Upper lobe of right lung (tissue), 1 donor: ENCODE data around the gene CUX1. TPM values are rescaled to one million over a fixed set of nuclear protein-coding genes. Genes with fewer than 3 reads are reported as not detected.
"Not testable (repeated sequence)": the region's sequence is repeated elsewhere in the genome, so short reads cannot be mapped to it uniquely, and the experiment has no call there.

Experiments
- ATAC-seq: fragments of 200-7000 bp; cut with Tn5 transposase; one replicate; pipeline ENCODE4 v1.9.1; 2020; ENCODE audit warnings: mild to moderate bottlenecking, moderate library complexity
- DNase-seq: peaks from one replicate; pipeline ENCODE4 v3.0.0-alpha.2; 2020
- H3K27ac ChIP-seq: fragments of 200-600 bp; one replicate; pipeline ENCODE4 v1.8.0; 2022
- H3K27me3 ChIP-seq: fragments of 200-600 bp; one replicate; pipeline ENCODE4 v1.8.0; 2022; ENCODE audit warnings: mild to moderate bottlenecking
- H3K36me3 ChIP-seq: fragments of 200-600 bp; one replicate; pipeline ENCODE4 v1.8.0; 2022
- H3K4me1 ChIP-seq: fragments of 200-600 bp; one replicate; pipeline ENCODE4 v1.8.0; 2022
- H3K4me3 ChIP-seq: fragments of 200-600 bp; one replicate; pipeline ENCODE4 v1.8.0; 2022; ENCODE audit warnings: mild to moderate bottlenecking
- H3K9me3 ChIP-seq: fragments of 200-600 bp; one replicate; pipeline ENCODE4 v1.8.0; 2022
- intact Hi-C: fragments of 100-400 bp; cut with DNase I; formaldehyde crosslinking; loops from one replicate; pipeline ENCODE4 v1.11.0; 2022
- total RNA-seq: library from RNA; stranded (reverse); fragmentation: NEBNext Ultra II Directional; extraction: Animal tissue kit (Norgen Biotek cat#: 25700); gene quantifications from one replicate; pipeline ENCODE4 v1.2.1, GENCODE V29; 2021
- TF ChIP-seq, protein P1 (sequence below): fragments of 200-600 bp; IDR thresholded peaks from one replicate; pipeline ENCODE4 v1.8.0; 2022; ENCODE audit warnings: antibody characterized with exemption
- donor health status: DM: no; HTN: yes; CAD: no; lungs with severe emphysema.

CUX1 gene
- total RNA-seq, 1 donor from 2014 or later: 132 TPM

DNA sequence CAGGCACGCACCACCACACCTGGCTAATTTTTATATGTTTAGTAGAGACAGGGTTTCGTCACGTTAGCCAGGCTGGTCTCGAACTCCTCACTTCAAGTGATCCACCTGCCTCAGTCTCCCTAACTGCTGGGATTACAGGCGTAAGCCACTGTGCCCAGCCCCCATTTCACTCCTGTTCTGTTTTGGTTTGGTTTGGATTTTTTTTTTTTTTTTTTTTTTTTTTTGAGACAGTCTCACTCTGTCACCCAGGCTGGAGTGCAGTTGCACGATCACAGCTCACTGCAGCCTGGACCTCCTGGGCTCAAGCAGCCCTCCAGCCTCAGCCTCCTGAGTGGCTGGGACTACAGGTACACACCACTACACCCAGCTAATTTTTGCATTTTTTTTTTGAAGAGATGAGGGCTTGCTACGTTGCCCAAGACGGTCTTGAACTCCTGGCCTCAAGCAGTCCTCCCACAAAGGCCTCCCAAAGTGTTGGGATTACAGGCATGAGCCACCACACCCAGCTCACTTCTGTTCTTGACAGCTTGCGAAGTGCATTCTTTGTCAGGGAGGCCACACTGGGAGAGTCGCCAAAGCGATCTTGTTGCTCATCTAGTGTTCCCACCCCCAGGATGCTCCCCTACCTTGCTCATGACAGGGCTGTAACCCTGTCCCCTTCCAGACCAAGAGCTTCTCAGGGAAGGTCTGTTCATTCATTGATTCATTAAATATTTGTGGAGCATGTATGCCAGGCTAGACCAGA lies 229.1 kb downstream of the CUX1 start:
- Histone ChIP-seq H3K9me3 (no peaks in the 10 kb centered on the region), H3K36me3 (no peaks in the 10 kb centered on the region), H3K4me3 (no peak overlapping the region), H3K4me1 (peaks cover 8% of the 10 kb centered on the region), H3K27ac (no peak overlapping the region), H3K27me3 (no peaks in the 10 kb centered on the region)
- TF ChIP-seq, protein P1, sequence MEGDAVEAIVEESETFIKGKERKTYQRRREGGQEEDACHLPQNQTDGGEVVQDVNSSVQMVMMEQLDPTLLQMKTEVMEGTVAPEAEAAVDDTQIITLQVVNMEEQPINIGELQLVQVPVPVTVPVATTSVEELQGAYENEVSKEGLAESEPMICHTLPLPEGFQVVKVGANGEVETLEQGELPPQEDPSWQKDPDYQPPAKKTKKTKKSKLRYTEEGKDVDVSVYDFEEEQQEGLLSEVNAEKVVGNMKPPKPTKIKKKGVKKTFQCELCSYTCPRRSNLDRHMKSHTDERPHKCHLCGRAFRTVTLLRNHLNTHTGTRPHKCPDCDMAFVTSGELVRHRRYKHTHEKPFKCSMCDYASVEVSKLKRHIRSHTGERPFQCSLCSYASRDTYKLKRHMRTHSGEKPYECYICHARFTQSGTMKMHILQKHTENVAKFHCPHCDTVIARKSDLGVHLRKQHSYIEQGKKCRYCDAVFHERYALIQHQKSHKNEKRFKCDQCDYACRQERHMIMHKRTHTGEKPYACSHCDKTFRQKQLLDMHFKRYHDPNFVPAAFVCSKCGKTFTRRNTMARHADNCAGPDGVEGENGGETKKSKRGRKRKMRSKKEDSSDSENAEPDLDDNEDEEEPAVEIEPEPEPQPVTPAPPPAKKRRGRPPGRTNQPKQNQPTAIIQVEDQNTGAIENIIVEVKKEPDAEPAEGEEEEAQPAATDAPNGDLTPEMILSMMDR: no peak
- ATAC-seq: no peak
- peak; percentile 32 for DNase-seq
- intact Hi-C loops: no loop called here

DNA sequence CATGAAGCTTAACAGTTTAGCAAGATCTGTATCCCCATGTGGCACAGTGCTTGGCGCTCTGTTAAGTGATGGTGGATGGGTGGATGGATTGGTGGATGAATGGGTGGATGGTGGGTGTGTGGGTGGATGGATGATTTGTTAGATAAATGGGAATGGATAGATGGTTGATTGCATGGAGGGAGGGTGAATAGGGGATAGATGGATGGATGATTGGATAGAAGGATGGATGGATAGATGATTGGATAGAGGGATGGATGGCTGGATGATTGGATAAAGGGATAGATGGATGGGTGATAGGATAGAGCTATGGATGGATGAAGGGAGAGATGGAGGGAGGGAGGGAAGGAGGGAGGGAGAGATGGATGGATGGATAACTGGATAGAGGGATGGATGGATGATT lies 229.7 kb downstream of the CUX1 start:
- intact Hi-C loops: no loop called here
- H3K36me3 ChIP-seq: no peaks in the 10 kb centered on the region

DNA sequence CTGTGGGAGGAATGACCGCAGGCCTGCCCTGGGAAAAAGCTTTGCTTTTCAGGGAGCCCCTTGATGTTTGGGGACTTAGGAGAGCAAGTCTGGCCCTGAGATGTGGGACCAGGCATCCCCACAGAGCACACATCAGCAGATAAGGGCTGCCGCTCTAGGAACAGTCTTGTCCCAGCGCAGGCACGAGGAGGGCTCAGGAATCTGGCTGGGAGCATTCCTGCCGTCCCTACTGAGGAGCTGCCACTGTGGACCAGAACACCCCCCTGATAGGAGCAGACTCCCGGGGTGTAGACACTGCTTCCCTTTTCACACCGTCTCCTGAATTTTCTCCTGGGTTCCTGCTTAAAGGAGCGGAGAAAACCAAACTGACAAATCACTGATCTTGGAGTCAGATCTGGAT lies 232.3 kb downstream of the CUX1 start:
- intact Hi-C loops: no loop called here
- no peak overlapping the region for H3K4me3 ChIP-seq
- H3K27me3 ChIP-seq: no peaks in the 10 kb centered on the region
- no peaks in the 10 kb centered on the region for H3K9me3 ChIP-seq
- ATAC-seq (no peak), DNase-seq (peak; percentile 6)
- H3K27ac ChIP-seq: no peak overlapping the region
- H3K36me3 ChIP-seq: no peaks in the 10 kb centered on the region
- peaks cover 8% of the 10 kb centered on the region for H3K4me1 ChIP-seq
- TF ChIP-seq, protein P1: no peak

More for the DNA sequence above, 229.7 kb downstream of the CUX1 start:
- DNase-seq (no peak), ATAC-seq (no peak)
- TF ChIP-seq, protein P1: no peak
- no peak overlapping the region for H3K4me3 ChIP-seq
- H3K27ac ChIP-seq: no peak overlapping the region
- no peaks in the 10 kb centered on the region for H3K27me3 ChIP-seq
- no peaks in the 10 kb centered on the region for H3K9me3 ChIP-seq
- H3K4me1 ChIP-seq: peaks cover 8% of the 10 kb centered on the region

DNA sequence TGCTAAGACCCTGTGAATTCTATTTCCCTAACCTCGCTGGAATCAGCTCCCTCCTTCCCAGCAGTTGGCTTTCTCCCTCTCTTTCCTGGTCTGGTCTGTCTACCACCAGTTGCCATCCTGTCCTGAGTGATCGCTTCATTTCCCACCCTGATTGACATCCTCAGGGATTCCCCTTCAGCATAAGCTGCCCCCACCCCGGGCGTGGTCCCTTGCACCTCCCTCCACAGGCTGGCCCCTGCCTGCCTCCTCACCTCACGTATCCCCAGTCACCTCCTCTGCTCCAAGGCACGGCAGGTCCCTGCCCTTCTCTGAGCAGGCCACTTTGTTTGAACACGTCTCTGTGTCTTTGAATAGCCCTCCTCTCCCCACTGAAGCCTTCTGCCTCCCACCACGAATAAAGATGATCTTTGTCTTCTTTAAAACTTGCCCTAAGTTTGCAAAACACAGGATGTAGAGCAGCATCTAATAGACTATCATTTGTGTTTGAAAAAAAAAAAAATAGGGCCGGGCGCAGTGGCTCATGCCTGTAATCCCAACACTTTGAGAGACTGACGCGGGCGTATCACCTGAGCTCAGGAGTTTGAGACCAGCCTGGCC lies 233.5 kb downstream of the CUX1 start:
- TF ChIP-seq, protein P1: no peak
- intact Hi-C loops: no loop called here
- H3K27me3 ChIP-seq: no peaks in the 10 kb centered on the region
- H3K9me3 ChIP-seq: no peaks in the 10 kb centered on the region
- no peaks in the 10 kb centered on the region for H3K36me3 ChIP-seq
- ATAC-seq (no peak), DNase-seq (peak; percentile 29)
- H3K4me3 ChIP-seq: no peak overlapping the region
- H3K4me1 ChIP-seq: peaks cover 2% of the 10 kb centered on the region
- no peak overlapping the region for H3K27ac ChIP-seq

DNA sequence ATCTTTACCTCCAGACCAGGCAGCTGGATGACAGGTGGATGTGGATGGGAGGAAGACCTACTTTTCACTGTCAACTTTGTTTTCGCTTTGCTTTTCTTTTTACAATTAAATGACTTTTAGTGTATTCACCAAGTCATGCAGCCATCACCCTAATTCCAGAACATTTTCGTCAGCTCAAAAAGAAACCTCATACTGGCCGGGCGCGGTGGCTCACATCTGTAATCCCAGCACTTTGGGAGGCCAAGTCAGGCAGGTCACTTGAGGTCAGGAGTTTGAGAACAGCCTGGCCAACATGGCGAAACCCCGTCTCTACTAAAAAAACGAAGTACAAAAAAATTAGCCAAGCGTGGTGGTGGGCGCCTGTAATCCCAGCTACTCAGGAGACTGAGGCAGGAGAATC lies 234.3 kb downstream of the CUX1 start:
- H3K4me1 ChIP-seq, H3K4me3 ChIP-seq, H3K27me3 ChIP-seq, H3K9me3 ChIP-seq, H3K36me3 ChIP-seq, ATAC-seq, H3K27ac ChIP-seq, intact Hi-C loops: not testable (repeated sequence)
- peak; percentile 9 for DNase-seq

DNA sequence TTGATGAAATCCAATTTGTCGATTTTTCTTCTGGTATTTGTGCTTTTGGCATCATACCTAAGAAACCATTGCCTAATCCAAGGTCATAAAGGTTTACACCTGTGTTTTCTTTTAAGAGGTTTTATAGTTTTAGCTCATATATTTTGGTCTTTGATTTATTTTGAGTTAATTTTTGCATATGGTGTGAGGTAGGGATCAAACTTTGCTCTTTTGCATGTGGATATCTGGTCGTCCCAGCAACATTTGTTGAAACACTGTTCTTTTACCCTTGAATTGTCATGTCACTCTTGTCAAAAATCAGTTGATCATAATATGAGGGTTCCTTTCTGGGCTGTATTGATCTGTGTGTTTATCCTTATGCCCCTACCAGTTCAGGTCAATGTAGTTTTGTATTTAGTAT lies 236.7 kb downstream of the CUX1 start:
- Histone ChIP-seq H3K4me3 (no peak overlapping the region), H3K9me3 (no peaks in the 10 kb centered on the region), H3K27me3 (no peaks in the 10 kb centered on the region), H3K36me3 (no peaks in the 10 kb centered on the region), H3K4me1 (no peaks in the 10 kb centered on the region), H3K27ac (no peak overlapping the region)
- intact Hi-C loops: no loop called here
- TF ChIP-seq, protein P1: no peak
- DNase-seq (no peak), ATAC-seq (no peak)
